ENCODE results near the gene SLC17A7.

The SLC17A7 gene

GRCh38 chr19:49443366-49444099, 2.2 kb upstream of the SLC17A7 start:
- DNase-seq = peak; percentile 81

GRCh38 chr19:49442771-49443365, 1.5 kb upstream of the SLC17A7 start:
- peak; percentile 94 for DNase-seq

- peak; percentile 71 for DNase-seq
Measured at GRCh38 chr19:49442354-49442753, 1.0 kb upstream of the SLC17A7 start.

- DNase-seq = no peak
Measured at GRCh38 chr19:49441960-49442350, 628 bp upstream of the SLC17A7 start.

- DNase-seq = no peak
Measured at GRCh38 chr19:49440439-49441209, 703 bp downstream of the SLC17A7 start.

- no peak for DNase-seq
Measured at GRCh38 chr19:49439836-49440235, 1.5 kb downstream of the SLC17A7 start.

GRCh38 chr19:49438261-49438660, 3.1 kb downstream of the SLC17A7 start:
- no peak for DNase-seq

- DNase-seq = no peak
Measured at GRCh38 chr19:49437231-49437630, 4.1 kb downstream of the SLC17A7 start.

GRCh38 chr19:49436381-49437017, 4.8 kb downstream of the SLC17A7 start:
- no peak for DNase-seq

GRCh38 chr19:49435670-49436069, 5.7 kb downstream of the SLC17A7 start:
- no peak for DNase-seq

GRCh38 chr19:49434907-49435583, 6.3 kb downstream of the SLC17A7 start:
- no peak for DNase-seq

- DNase-seq = no peak
Measured at GRCh38 chr19:49433240-49433901, 8.0 kb downstream of the SLC17A7 start.

- no peak for DNase-seq
Measured at GRCh38 chr19:49432141-49433073, 8.9 kb downstream of the SLC17A7 start.

- no peak for DNase-seq
Measured at GRCh38 chr19:49431330-49431749, 10.0 kb downstream of the SLC17A7 start.

- DNase-seq = no peak
Measured at GRCh38 chr19:49430678-49431329, 10.5 kb downstream of the SLC17A7 start.

- no peak for DNase-seq
Measured at GRCh38 chr19:49430172-49430677, 11.1 kb downstream of the SLC17A7 start.

- DNase-seq = no peak
Measured at GRCh38 chr19:49428547-49429451, 12.5 kb downstream of the SLC17A7 start.

- no peak for DNase-seq
Measured at GRCh38 chr19:49427855-49428546, 13.3 kb downstream of the SLC17A7 start.

GRCh38 chr19:49427339-49427738, 14.0 kb downstream of the SLC17A7 start:
- DNase-seq = no peak

Measured in 8988T (cell line).